Stimulated activated CD4-positive, alpha-beta T cell treated with anti-CD3 and anti-CD28 coated beads, TNF-alpha, amount 100 ng/mL, for 1 hour (primary cell): ENCODE measurements around the gene PCYT1A.
A peak's percentile ranks its signal among the peaks of the same experiment; 100 is the strongest.
"Not testable (repeated sequence)": the region's sequence is repeated elsewhere in the genome, so short reads cannot be mapped to it uniquely, and the experiment has no call there.

Experiments used
- DNase-seq, 3 donors: peaks; one replicate each; pipeline ENCODE4 v3.0.0-alpha.2; 2020; ENCODE audit warnings: low read depth in 3 of 3, low spot score in 1 of 3

Gene PCYT1A

DNA sequence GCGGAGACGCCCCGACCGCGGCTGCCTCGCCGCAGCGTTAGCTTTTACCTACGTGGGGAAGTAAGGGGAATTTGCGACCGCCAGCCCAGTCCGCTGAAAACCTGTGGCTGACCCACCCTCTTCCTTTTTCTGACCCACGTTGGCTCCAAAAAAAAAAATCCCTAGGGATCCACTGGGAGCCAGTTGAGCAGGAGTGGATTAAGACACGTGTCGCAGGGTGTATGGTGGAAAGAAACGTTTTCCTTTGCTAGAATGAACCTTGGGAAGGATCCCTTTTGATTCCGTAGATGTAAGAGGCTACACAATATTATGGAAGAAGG lies 575 bp upstream of the PCYT1A start:
- no peak for DNase-seq

DNA sequence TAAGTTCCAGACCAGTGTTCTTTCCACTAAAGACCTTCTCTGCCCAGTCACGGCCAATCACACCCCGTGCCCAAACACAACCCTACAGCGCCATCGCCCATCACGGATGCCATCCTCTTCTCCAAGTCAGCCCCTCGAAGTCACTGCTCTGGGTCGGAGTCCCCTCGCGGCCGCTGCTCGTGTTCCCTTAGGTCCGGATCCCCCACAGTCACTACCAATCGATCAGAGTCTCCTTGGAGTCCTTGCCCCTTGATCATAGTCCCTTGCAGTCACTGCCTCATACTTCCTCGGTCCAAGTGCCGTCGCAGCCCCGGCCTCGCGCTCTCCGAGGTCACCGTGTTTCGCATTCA lies 461 bp downstream of the PCYT1A start:
- peak in 1 of 3 donors; percentile 5 for DNase-seq

DNA sequence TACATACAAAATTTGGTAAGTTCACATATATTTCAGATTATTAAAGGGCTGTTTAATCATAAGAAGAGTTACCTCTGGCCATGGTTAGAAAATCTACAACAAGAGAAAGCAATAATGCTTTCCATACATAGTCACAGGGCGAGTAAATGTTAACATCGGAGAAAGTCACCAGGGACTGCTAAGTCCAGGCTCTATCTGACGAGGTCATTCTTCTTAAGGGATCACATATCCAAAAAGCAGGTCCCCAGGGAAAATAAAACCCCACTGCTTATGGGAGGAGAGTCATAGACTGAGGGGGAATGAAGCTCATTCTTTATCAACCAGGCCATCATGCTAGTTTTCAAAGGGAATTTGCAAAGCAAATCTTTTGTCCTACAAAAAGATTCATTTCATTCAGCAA lies 3.1 kb downstream of the PCYT1A start:
- DNase-seq: no peak

DNA sequence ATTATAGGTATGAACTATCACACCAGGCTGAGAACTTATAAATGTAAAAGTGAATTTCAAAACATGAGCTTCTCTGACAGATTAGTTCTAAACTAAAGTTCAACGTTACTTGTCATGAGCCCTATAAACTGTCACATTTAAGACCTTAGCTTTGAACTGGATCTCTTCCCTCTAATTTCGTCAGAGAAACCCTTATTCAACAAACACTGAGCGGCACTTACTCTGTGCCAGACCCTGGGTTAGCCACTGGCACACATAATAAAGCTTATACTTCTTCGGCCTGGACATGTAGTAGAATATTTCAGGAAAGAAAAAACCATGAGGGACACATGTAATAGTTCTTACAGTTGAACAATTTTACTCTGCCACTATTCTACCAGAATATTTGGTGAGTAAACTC lies 5.6 kb downstream of the PCYT1A start:
- no peak for DNase-seq

DNA sequence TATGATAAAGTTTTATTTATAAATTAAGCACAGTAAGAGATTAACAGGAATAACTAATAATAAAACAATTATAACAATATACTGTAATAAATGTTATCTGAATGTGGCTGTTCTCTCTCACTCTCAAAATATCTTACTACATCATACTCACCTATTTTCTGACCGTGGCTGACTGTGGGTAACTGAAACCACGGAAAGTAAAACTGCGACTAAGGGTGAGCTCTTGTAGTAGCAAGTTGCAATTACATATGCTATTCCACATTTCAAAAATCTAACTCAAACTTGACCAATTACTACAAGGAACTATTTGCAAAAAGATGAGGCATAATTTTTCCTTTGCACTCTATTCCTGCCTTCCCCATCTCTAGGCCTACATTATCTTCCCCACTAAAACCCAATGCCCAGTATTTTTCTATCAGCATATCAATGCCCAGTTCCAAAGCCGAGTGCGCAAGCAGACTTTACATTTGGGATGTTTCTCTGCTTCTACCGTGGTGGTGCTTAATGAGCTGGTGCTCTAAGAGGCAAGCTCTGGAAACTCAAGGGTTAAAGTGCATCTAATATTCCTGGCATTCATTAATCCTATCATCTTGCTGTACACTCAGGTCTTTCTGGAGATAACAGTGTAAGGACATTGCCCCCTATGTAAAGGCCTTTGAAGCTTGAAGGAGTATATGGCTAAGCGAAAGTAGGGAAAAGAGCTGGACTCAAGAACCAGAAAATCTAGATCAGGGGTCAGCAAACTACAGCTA lies 6.7 kb downstream of the PCYT1A start:
- no peak for DNase-seq

DNA sequence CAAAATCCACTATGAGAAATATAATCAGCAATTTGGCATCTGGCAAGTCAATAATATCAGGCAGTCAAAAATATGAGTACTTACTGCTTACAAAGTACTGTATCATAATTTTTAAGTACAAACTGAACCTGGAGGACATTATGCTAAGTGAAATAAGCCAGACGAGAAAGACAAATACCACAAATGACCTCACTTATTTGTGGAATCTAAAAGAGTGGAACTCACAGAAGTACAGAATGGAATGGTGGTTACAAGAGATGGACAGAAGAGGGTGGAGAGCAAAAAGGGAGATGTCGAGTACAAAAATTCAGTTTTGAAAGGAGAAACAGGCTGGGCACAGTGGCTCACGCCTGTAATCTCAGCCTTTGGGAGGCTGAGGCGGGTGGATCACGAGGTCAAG lies 12.4 kb downstream of the PCYT1A start:
- no peak for DNase-seq

DNA sequence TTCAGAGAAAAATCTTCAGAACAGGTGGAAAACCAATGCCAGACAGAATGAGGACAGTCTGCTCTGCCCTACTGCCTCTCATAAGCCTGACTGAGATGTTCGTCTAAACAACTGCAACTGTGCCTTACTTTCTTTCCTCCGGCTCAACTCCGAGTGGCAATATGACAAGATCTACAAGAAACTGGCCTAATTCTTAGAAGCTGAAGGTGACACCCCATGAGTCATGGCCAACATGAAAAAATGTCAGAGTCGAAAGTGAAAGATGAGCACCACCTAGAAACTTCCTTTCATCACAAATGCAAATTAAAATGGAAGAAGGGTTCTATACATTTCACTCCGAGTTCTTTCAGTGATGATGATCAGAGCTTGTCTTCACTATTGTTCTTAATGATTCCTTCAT lies 12.9 kb downstream of the PCYT1A start:
- peak; percentile 11 to 19 (median 19) for DNase-seq

DNA sequence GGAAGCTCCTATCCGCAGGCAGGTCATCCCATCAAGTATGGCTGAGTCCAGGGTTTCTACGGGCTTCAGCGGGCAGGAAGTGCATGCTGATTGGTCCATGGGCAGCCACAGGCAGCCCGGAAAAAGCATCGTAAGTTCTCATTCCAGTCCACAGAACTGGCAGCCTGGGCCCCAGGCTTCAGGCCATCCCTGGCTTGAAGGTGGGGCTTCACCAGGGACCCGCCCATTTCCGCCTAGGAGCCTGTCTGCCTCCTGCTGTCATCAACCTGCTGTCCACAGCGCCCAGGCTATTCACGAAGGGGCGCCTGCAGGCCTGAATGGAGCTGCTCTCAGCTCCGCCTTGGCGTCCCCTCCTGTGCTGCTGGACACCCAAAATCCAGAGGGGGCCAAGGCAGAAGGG lies 13.9 kb downstream of the PCYT1A start:
- no peak for DNase-seq

DNA sequence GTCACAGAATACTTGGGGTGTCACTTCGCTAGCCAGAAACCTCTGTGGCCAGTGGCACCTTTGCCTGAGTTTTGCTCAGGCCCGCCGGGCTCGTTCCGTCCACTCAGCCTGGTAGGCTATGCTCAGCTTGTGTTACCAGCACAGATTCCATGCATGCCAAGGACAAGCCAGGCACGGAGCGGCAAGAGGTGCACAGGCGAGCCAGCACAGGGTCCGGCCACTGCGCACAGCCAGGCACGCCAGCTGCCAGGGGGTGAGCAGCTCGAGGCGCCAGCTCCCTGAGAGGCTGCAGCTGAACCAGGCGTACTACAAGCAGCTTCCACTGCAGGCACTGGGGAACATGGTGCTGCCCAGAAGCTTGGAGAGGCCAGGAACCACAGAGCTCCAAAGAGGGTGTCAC lies 14.7 kb downstream of the PCYT1A start:
- no peak for DNase-seq

DNA sequence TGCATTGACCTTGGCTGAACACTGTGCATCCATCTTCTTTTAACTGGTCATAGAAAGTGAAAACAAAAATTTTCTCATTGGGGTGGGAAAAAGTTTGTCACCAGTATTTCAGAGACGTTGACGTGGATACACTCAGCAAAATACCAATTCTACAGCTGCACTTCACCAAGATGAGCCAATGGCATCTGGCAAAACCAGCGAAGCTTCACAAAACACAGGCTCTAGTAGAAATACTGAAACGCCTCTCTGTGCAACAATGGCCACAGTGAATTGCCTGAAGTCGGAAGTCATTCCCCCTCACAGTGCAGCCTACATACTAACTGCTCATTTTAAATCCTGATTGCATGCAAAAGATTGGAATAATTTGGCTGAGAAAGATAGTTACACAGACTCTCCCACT lies 17.0 kb downstream of the PCYT1A start:
- no peak for DNase-seq

DNA sequence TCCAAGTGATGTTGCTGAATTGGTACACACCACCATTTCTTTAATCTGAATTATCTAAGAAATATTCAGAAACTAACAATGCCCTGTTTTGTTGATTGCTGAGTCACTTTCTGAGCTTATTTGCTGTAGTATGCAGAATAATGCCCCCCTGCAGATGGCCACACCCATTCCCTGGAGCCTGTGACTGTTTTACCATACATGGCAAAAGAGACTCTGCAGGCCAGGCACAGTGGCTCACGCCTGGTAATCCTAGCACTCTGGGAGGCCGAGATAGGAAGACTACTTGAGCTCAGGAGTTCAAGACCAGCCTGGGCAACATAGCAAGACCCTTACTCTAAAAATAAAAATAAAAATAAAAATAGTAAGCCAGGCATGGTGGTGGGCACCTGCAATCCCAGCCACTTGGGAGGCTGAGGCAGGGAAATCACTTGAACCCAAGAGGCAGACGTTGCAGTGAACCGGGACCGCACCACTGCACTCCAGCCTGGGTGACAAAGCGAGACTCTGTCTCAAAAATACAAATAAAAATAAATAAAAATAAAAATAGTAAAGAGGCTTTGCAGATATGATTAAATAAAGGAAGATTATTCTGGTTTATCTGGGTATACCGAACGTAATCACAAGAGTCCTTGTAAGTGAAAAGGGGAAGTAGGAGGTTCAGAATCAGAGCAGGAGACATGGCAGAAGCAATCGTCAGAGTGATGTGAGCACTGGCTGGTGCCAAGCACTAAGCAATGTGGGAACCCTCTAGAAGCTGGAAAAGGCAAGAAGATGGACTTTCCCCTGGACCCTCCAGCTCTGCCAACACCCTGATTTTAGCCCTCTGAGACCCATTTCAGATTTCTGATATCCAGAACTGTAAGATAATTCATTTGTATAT lies 19.0 kb downstream of the PCYT1A start:
- DNase-seq: no peak

DNA sequence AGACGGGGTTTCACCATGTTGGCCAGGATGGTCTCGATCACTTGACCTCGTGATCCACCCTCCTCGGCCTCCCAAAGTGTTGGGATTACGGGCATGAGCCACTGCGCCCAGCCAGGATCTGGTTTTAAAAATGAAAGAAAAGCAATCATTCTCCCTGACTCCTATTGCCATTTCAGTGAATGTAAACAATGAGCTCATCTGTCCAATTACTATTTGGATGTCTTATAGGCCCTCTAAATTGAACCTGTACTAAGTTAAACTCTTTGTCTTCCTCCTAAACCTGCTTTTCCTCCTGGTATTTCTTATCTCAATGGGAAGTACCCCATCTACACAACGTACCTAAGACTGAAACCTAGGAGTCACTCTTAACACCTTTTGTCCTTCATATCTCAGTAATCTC lies 23.7 kb downstream of the PCYT1A start:
- DNase-seq: no peak

DNA sequence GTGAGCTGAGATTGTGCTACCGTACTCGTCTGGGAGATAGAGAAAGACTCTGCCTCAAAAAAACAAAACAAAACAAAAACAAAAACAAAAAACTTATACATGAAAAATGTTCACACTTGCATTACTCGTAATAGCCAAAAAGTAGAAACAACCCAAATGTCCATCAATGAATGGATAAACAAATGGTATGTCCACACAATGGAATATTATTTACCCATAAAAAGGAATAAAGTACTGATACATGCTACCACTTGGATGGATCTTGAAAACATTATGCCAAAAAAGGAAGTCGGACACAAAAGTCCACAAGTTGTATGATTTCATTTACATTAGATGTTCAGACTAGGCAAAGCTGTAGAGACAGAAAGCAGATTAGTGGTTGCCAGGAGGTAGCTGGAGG lies 26.7 kb downstream of the PCYT1A start:
- no peak for DNase-seq

DNA sequence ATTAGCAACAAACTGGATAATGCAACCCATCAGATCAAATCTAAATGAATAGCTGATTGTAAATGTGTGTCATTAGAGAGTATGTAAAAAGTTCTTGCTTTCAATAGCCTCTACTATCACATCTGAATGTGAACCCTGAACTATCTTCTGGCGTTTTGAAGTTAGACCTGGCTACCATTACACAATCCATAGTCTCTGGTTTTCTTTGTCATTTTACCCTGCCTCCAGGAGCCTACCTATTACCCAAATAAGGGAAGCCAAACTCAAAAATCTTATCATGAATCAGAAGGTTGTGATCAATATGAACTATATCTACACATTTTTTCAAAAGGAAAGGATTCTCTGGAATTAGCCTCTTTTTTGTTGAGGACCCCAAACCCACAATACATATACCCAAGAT lies 31.8 kb downstream of the PCYT1A start:
- no peak for DNase-seq

DNA sequence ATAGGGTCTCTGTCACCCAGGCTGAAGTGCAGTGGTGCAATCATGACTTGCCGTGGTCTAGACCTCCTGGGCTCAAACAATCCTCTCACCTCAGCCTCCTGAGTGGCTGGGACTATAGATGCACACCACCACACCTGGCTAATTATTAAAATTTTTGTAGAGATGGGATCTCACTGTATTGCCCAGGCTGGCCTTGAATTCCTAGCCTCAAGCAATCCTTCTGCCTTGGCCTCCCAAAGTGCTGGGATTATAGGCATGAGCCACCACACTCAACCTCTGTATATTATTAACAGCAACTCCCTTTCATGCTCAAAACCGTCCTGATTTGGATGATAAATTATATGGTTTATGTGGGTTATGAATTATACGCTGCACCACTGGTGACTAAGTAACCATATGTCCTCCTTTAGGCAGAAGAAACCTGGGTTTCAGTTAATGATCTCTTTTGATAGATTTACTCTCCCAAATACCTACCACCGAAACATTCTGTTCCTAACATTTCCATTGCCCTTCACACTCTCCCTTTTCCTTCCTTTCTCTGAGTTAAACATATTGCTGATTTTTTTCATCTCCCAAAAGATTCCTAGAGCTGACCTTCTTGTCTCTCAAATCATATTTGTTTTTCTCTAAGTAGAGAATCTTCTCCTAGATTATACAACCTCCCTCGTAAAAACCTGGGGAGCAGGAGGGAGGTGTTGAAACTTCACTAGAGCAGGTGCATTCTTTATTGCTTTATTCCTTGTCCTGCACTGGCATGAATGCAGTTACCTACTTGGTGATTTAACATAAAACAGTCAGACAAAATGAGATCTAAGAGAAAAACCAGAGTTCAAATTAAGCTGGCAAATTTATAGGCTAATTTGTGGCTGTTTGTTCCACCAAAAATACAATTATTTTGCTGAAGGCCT lies 32.9 kb downstream of the PCYT1A start:
- no peak for DNase-seq

DNA sequence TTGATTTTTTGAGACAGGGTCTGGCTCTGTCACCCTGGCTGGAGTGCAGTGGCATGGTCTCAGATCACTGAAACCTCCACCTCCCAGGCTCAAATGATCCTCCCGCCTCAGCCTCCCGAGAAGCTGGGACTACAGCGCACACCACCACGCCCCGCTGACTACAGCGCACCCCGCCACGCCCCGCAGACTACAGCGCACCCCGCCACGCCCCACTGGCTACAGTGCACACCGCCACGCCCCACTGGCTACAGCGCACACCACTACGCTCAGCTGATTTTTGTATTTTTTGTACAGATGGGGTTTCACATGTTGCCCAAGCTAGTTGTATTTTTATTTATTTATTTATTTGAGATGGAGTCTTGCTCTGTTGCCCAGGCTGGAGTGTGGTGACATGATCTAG lies 35.6 kb downstream of the PCYT1A start:
- DNase-seq: no peak

DNA sequence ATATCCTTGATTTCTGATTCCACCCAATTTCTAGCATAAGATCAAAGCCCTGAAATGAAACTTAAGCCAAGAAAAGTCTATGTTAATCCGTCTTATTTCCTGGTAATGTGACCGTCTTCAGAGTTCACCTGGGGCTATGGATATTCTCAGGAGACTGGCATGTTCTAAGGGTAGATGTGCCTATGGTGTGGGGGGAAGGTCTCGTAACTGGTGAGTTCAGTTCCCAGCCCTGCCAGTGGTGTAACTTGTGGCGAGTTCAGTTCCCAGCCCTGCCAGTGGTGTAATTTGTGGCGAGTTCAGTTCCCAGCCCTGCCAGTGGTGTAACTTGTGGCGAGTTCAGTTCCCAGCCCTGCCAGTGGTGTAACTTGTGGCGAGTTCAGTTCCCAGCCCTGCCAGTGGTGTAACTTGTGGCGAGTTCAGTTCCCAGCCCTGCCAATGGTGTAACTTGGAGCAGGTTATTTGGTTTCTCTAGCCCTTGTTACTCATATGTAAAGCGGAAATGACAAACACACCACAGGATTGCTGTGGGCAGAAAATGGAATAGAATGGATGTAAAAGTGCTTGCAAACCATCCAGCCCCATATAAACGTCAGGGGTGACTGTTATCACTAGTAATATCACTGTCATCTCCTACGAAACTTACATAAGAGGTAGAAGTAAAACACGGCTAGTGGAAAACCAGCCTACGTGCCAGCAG lies 40.8 kb downstream of the PCYT1A start:
- DNase-seq: no peak

DNA sequence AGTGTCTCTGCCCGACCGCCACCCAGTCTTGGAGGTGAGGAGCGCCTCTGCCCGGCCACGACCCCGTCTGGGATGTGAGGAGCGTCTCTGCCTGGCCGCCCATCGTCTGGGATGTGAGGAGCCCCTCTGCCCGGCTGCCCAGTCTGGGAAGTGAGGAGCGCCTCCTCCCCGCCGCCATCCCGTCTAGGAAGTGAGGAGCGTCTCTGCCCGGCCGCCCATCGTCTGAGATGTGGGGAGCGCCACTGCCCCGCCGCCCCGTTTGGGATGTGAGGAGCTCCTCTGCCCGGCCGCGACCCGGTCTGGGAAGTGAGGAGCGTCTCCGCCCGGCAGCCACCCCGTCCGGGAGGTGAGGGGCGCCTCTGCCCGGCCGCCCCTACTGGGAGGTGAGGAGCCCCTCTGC lies 43.4 kb downstream of the PCYT1A start:
- DNase-seq: not testable (repeated sequence)

DNA sequence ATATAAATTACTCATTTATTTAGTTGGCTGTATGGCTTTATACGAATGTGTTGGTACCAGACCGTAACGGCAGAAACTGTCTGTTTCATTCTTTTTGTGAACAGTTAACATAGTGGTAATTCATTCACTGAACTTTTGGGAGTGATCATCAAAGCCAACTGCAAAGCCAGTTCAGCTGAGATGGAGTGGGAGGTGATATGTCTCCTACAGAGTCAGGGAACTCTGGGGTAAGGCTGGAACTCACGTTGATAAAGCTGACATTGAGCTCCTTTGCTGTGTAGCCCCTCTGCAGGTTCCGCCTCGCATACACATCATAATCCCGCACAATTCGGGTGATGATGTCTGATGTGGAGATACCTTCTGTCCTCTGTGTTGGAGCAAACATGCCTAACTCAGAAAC lies 45.8 kb downstream of the PCYT1A start:
- DNase-seq: no peak

DNA sequence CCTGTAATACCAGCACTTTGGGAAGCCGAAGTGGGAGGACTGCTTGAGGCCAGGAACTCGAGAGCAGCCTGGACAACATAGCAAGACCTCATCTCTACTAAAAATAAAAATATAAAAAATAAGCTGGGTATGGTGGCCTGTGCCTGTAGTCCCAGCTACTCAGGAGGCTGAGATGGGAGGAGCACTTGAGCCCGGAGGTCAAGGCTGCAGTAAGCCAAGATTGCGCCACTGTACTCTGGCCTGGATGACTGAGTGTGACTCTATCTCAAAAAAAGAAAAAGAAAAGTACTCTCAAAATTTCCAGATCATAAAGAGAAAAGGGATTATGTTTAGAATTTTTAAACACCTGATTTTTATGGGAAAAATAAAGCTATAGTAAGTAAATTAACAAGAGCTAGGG lies 47.1 kb downstream of the PCYT1A start:
- no peak for DNase-seq
